Mammary epithelial cell (primary cell): Measurements from ENCODE around the gene PCSK1.

Experiments
- EZH2 ChIP-seq: IDR thresholded peaks from 2 replicates; pipeline ENCODE4 v1.6.1; 2012; ENCODE audit warnings: low read length, inconsistent platforms, borderline replicate concordance
- TF ChIP-seq, protein P1 (sequence below), 2 donors: IDR thresholded peaks in 1 of 2; conservative IDR thresholded peaks in 1 of 2; 2 replicates each; pipeline ENCODE4 v1.5.1; 2011 to 2012; ENCODE audit warnings: inconsistent platforms in 2 of 2, low read length in 2 of 2, mild to moderate bottlenecking in 2 of 2, control low read depth in 1 of 2, low read depth in 1 of 2; ENCODE audit not compliant: insufficient read depth in 1 of 2; ENCODE audit errors: extremely low read depth in 1 of 2

DNA sequence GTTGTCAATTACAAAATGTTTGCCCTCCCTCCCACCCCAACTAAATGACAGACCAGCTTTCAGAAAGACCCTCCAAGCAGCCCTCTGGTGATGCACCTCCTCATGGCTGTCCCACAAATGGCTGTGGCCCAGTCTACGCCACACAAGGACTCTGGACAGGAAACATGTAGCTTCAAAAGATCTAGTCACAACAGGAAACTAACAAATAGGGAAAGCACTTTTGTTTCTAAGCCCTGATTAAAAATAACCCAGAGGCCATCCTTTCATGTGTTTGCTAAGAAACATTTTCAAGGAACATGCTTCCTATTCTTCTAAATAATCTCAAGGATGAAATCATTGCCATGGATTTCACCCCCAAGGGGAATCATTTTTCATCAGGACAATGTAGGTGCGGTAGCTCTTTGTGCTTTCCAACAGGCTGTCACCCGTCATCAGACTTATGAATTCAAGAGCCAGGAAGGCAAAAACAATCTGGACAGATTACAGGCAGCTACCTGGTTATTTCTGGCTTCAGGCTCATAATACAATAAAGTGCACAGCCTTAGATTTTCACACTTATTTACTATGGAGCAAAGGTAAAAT lies 20.1 kb downstream of the PCSK1 start:
- TF ChIP-seq, protein P1, sequence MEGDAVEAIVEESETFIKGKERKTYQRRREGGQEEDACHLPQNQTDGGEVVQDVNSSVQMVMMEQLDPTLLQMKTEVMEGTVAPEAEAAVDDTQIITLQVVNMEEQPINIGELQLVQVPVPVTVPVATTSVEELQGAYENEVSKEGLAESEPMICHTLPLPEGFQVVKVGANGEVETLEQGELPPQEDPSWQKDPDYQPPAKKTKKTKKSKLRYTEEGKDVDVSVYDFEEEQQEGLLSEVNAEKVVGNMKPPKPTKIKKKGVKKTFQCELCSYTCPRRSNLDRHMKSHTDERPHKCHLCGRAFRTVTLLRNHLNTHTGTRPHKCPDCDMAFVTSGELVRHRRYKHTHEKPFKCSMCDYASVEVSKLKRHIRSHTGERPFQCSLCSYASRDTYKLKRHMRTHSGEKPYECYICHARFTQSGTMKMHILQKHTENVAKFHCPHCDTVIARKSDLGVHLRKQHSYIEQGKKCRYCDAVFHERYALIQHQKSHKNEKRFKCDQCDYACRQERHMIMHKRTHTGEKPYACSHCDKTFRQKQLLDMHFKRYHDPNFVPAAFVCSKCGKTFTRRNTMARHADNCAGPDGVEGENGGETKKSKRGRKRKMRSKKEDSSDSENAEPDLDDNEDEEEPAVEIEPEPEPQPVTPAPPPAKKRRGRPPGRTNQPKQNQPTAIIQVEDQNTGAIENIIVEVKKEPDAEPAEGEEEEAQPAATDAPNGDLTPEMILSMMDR (conservative IDR thresholded peaks at IDR 0.05 in 1 of 2, IDR thresholded peaks at IDR 0.05 in 1 of 2; ENCODE audit: extremely low read depth in 1 of 2, insufficient read depth in 1 of 2, low read depth in 1 of 2, low read length in 2 of 2), result no peak
- TF ChIP-seq EZH2, result no peak
